ENCODE results near the gene VPREB3.
"Not testable (repeated sequence)": the region's sequence is repeated elsewhere in the genome, so short reads cannot be mapped to it uniquely, and the experiment has no call there.

VPREB3 gene

GRCh38 chr22:23763954-23764353 lies 9.7 kb upstream of the VPREB3 start:
- no peak for DNase-seq

- DNase-seq = no peak
Measured at GRCh38 chr22:23763579-23763945, 9.3 kb upstream of the VPREB3 start.

- DNase-seq = no peak
Measured at GRCh38 chr22:23762842-23763578, 8.8 kb upstream of the VPREB3 start, which contains the start of gene C22orf15. Gene C22orf15, plus strand, starts transcription at chr22:23762990. Its CDS starts 317 bp downstream, at chr22:23763307.

GRCh38 chr22:23760056-23760455 lies 5.8 kb upstream of the VPREB3 start:
- no peak for DNase-seq

- no peak for DNase-seq
Measured at GRCh38 chr22:23759566-23759965, 5.3 kb upstream of the VPREB3 start.

GRCh38 chr22:23756891-23757290 lies 2.7 kb upstream of the VPREB3 start:
- DNase-seq = no peak

GRCh38 chr22:23755711-23756110 lies 1.5 kb upstream of the VPREB3 start:
- no peak for DNase-seq

GRCh38 chr22:23754980-23755636 lies 883 bp upstream of the VPREB3 start:
- DNase-seq = no peak

- no peak for DNase-seq
Measured at GRCh38 chr22:23753385-23753784, 840 bp downstream of the VPREB3 start.

GRCh38 chr22:23752750-23753149 lies 1.5 kb downstream of the VPREB3 start:
- no peak for DNase-seq

- DNase-seq = no peak
Measured at GRCh38 chr22:23752090-23752691, 2.0 kb downstream of the VPREB3 start.

- DNase-seq = no peak
Measured at GRCh38 chr22:23751441-23751996, 2.7 kb downstream of the VPREB3 start.

GRCh38 chr22:23750714-23751440 lies 3.3 kb downstream of the VPREB3 start, which contains the start of gene ZNF70:
Gene ZNF70, minus strand, starts transcription at chr22:23751112. Its CDS starts 5,972 bp downstream, at chr22:23745140.
- peak; percentile 58 for DNase-seq

- no peak for DNase-seq
Measured at GRCh38 chr22:23750367-23750713, 3.9 kb downstream of the VPREB3 start.

GRCh38 chr22:23749841-23750301 lies 4.4 kb downstream of the VPREB3 start:
- DNase-seq = peak; percentile 24

GRCh38 chr22:23745791-23746190 lies 8.4 kb downstream of the VPREB3 start:
- DNase-seq = no peak

GRCh38 chr22:23744485-23744884 lies 9.7 kb downstream of the VPREB3 start:
- DNase-seq = no peak

- no peak for DNase-seq
Measured at GRCh38 chr22:23744001-23744400, 10.2 kb downstream of the VPREB3 start.

- DNase-seq = no peak
Measured at GRCh38 chr22:23743303-23743705, 10.9 kb downstream of the VPREB3 start.

- DNase-seq = no peak
Measured at GRCh38 chr22:23742505-23743264, 11.5 kb downstream of the VPREB3 start.

- DNase-seq = no peak
Measured at GRCh38 chr22:23737696-23738095, 16.5 kb downstream of the VPREB3 start.

- DNase-seq = not testable (repeated sequence)
Measured at GRCh38 chr22:23728108-23728507, 26.1 kb downstream of the VPREB3 start.

All from NCI-H2227 treated with DMSO at 0.1 percent for 48 hours (cell line).